GM06990 (cell line): ENCODE measurements around the gene TJP2.

ENCODE experiments used
- DNase-seq: peaks from one replicate; pipeline ENCODE4 v3.0.0-alpha.2; 2011; ENCODE audit not compliant: insufficient read length; ENCODE audit errors: extremely low read depth
- H3K27me3 ChIP-seq: replicated peaks from 2 replicates; pipeline ENCODE4 v1.6.0; 2011; ENCODE audit warnings: low read length; ENCODE audit not compliant: control insufficient read depth, insufficient read depth
- H3K36me3 ChIP-seq: 2 replicates; pipeline ENCODE4 v1.5.1; 2011; ENCODE audit warnings: low read length; ENCODE audit not compliant: control insufficient read depth, insufficient read depth
- H3K4me3 ChIP-seq: replicated peaks from 2 replicates; pipeline ENCODE4 v1.5.1; 2011; ENCODE audit warnings: low read depth, mild to moderate bottlenecking, control low read depth, low read length
- TF ChIP-seq, protein P1 (sequence below): IDR thresholded peaks from 2 replicates; pipeline ENCODE4 v1.5.1; 2011; ENCODE audit warnings: low read length, control low read depth, mild to moderate bottlenecking, inconsistent platforms; ENCODE audit not compliant: insufficient read depth, poor library complexity, severe bottlenecking

The TJP2 gene

DNA sequence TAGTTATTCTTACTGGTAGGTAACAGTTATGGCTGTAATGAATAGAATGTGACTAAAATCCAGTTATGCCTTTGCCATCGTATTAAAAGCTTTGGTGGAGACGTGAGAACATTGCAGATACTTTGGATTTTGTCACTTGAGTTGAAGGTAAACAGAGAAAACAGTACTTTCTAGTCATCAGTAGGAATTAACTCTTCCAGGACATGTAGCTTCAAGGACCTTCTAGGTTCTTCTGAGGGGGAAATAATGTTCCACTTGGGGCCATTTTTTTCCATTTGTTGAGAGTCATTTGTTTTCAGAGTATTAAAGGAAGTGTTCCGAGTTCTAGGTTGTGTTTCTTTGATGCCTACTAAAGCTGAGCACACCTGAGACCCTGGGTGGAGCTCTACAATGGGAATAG lies 6.1 kb downstream of the TJP2 start:
- Histone ChIP-seq H3K36me3 (no peaks in the 10 kb centered on the region), H3K4me3 (no peak overlapping the region), H3K27me3 (no peaks in the 10 kb centered on the region)
- DNase-seq = no peak
- TF ChIP-seq, protein P1, sequence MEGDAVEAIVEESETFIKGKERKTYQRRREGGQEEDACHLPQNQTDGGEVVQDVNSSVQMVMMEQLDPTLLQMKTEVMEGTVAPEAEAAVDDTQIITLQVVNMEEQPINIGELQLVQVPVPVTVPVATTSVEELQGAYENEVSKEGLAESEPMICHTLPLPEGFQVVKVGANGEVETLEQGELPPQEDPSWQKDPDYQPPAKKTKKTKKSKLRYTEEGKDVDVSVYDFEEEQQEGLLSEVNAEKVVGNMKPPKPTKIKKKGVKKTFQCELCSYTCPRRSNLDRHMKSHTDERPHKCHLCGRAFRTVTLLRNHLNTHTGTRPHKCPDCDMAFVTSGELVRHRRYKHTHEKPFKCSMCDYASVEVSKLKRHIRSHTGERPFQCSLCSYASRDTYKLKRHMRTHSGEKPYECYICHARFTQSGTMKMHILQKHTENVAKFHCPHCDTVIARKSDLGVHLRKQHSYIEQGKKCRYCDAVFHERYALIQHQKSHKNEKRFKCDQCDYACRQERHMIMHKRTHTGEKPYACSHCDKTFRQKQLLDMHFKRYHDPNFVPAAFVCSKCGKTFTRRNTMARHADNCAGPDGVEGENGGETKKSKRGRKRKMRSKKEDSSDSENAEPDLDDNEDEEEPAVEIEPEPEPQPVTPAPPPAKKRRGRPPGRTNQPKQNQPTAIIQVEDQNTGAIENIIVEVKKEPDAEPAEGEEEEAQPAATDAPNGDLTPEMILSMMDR = no peak

DNA sequence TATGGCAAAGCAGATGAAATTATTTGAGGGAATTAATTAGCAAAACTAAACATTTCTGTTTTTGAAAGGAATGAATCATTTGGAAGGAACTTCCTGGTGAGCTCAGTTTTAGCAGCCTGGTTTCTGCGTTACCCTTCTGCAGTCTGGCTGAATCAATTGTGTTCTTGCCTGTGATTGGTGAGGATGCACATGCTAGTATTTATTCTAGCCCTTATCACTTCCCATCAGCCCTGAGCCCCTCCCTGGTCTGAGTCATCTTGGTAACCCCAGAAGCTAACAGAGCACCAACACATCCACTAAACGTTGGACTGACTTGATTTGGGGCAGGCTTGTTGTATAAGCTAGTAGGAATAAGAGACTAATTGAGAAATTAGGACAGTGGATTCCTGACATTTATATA lies 6.6 kb downstream of the TJP2 start:
- Histone ChIP-seq H3K36me3 (no peaks in the 10 kb centered on the region), H3K27me3 (no peaks in the 10 kb centered on the region), H3K4me3 (no peak overlapping the region)
- TF ChIP-seq, protein P1 = no peak
- DNase-seq = no peak

DNA sequence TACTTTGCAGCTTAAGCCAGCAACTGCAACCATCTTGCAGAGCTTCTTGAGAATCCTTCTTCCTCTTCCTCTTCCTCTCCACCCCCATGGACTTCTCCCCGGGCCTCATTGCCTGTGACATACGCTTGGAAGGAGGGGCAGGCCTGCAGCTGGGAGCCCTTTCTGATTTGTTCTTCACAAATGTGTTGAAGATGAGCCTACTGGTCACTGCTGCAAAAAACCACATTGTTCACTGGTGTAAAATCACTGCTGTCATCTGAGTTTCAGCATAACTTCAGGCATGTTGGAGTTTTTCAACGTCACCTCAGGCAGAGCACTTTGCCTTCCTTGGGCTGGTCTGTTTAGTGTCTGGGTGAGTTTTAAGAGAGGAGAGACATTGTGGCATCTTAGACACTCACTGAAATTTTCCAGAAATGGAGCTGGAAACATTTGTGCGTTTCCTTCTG lies 7.9 kb downstream of the TJP2 start:
- no peak for DNase-seq
- H3K36me3 ChIP-seq = no peaks in the 10 kb centered on the region
- TF ChIP-seq, protein P1 = no peak
- no peaks in the 10 kb centered on the region for H3K27me3 ChIP-seq
- no peak overlapping the region for H3K4me3 ChIP-seq

DNA sequence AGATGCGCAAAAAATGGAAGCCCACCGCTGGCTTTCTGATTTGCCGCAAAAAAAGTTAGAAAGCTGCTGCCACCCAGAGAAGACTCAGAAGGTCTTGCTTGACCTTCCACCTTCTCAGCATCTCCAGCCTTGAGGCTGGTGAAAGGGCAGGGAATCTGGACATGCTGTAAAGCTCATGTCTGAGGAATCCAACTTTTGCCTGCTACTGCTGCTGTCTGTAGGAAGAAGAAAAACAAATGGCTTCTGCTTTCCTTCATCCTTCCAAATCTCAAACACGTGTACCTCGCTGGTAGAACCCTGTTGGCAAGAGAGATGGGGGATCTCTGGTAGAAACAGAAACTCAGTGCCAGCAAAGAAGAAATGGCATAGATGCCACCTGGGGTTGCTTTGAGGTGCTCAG lies 10.2 kb downstream of the TJP2 start:
- TF ChIP-seq, protein P1 = no peak
- DNase-seq = no peak
- Histone ChIP-seq H3K4me3 (no peak overlapping the region), H3K36me3 (no peaks in the 10 kb centered on the region), H3K27me3 (no peaks in the 10 kb centered on the region)

DNA sequence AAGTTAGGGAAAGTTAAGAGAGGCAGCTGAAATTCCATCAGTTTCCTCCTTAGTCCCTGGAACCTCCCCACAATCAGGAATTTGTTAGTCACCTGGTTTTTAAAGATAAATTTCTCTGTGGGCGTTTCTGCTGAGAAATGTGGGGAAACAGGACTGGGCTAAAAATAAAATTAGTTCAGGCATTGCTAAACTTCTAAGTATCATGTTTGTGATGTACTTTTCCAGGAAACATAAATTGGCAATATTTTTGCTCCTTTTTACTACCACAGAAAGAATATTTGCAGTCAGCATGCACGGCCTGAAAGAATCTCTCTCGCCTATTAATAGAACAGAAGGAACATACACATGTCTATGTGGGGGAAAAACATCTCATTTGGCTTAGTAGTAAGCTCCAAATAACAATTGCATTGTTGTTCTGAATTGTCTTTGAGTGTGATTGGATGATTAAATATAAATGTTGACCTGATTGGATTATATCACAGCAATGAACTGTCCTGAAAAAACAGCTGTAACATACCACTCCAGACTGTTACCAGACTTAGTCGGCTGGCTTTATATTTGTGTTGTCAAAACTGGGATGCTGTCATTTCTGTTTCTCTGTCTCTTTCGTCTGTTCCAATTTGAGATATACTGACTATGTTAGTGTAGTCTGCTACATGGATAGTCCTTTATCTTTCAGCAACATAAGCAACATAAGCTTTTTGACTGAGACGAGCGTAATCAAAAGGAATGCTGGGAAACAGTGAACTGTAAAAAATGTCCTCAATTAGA lies 12.9 kb downstream of the TJP2 start:
- H3K4me3 ChIP-seq = no peak overlapping the region
- TF ChIP-seq, protein P1 = no peak
- DNase-seq = no peak
- no peaks in the 10 kb centered on the region for H3K36me3 ChIP-seq
- H3K27me3 ChIP-seq = no peaks in the 10 kb centered on the region
